Activated CD8-positive, alpha-beta memory T cell treated with anti-CD3 and anti-CD28 coated beads, Interleukin-2, amount 10 ng/mL, durations not matched to agents 7 days and 5 days (primary cell): ENCODE measurements around the gene FXYD3. TPM values are rescaled to one million over a fixed set of nuclear protein-coding genes. Genes with fewer than 3 reads are reported as not detected.
"Not testable (repeated sequence)": the region's sequence is repeated elsewhere in the genome, so short reads cannot be mapped to it uniquely, and the experiment has no call there.

ENCODE experiments used
- ATAC-seq: fragments of 150-1000 bp; cut with Tn5 transposase; one replicate; pipeline ENCODE4 v1.10.0; 2021; ENCODE audit warnings: moderate library complexity
- CTCF ChIA-PET: fragments of 350-600 bp; sonication (Branson Sonifier 250); formaldehyde crosslinking; loops from one replicate; lab custom pipeline; 2021; ENCODE audit warnings: antibody characterized with exemption; lab: Charles Lee
- DNase-seq: peaks from one replicate; pipeline ENCODE4 v3.0.0-alpha.2; 2020
- H3K27ac Mint-ChIP-seq: one replicate; pipeline ENCODE4 v1.8.0; 2021; ENCODE audit warnings: mild to moderate bottlenecking, mixed read lengths
- H3K27me3 Mint-ChIP-seq: one replicate; pipeline ENCODE4 v1.8.0; 2021; ENCODE audit warnings: mixed read lengths
- H3K36me3 Mint-ChIP-seq: one replicate; pipeline ENCODE4 v1.8.0; 2021; ENCODE audit warnings: mild to moderate bottlenecking, mixed read lengths
- H3K4me1 Mint-ChIP-seq: one replicate; pipeline ENCODE4 v1.8.0; 2021; ENCODE audit warnings: mixed read lengths
- H3K4me3 Mint-ChIP-seq: one replicate; pipeline ENCODE4 v1.8.0; 2021; ENCODE audit warnings: mild to moderate bottlenecking, moderate library complexity, mixed read lengths
- H3K9me3 Mint-ChIP-seq: one replicate; pipeline ENCODE4 v1.8.0; 2022; ENCODE audit warnings: low read depth, mixed read lengths
- total RNA-seq, 2 experiments: library from RNA; stranded (reverse); gene quantifications; one replicate each; pipeline ENCODE4 v1.2.3, GENCODE V29; 2021

Gene FXYD3
- total RNA-seq, 2 experiments from 2014 or later = not detected

- peaks cover 12% of the 10 kb centered on the region for H3K4me1 Mint-ChIP-seq
- no peak for DNase-seq
- H3K27ac Mint-ChIP-seq = no peak overlapping the region
- H3K4me3 Mint-ChIP-seq = no peak overlapping the region
- ATAC-seq = no peak
- CTCF ChIA-PET = interaction anchor here (4.7 kb wide), 1 partner anchor 10 kb away, joined by 24 read pairs; the partner anchor contains the start of gene LGI4
- H3K9me3 Mint-ChIP-seq = no peaks in the 10 kb centered on the region
- no peaks in the 10 kb centered on the region for H3K36me3 Mint-ChIP-seq
- H3K27me3 Mint-ChIP-seq = no peaks in the 10 kb centered on the region
Observed at GRCh38 chr19:35125749-35126623, 10.4 kb downstream of the FXYD3 start.

DNA sequence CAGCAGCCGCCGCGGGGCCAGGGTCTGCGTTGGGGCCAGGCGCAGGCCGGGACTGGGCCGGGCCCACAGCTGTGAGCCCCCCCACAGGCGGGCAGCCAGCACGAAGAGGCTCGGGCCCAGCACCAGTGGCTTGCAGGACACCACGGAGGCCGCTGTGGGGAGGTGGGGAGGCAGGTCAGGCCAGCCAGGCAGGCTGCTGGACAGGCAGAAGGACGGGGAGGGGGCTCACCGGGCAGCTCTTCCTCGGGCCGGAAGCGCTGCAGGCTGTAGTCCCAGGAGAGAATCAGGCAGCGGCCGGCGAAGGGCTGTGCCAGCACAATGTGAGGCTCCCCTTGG is 11.0 kb downstream of the FXYD3 start:
- no peak for ATAC-seq
- DNase-seq = no peak
- H3K9me3 Mint-ChIP-seq = no peaks in the 10 kb centered on the region
- CTCF ChIA-PET = interaction anchor here (1.6 to 4.7 kb wide), 2 partner anchors 9 to 15 kb away, joined by 3 to 24 read pairs; partner anchors contain the start of gene LGI4
- H3K4me3 Mint-ChIP-seq = no peak overlapping the region
- peaks cover 12% of the 10 kb centered on the region for H3K4me1 Mint-ChIP-seq
- H3K27ac Mint-ChIP-seq = no peak overlapping the region
- H3K27me3 Mint-ChIP-seq = no peaks in the 10 kb centered on the region
- H3K36me3 Mint-ChIP-seq = no peaks in the 10 kb centered on the region

GRCh38 chr19:35127871-35128270 is 12.2 kb downstream of the FXYD3 start:
- Mint-ChIP-seq H3K4me1 (peaks cover 12% of the 10 kb centered on the region), H3K27ac (no peak overlapping the region), H3K4me3 (no peak overlapping the region), H3K36me3 (no peaks in the 10 kb centered on the region), H3K9me3 (no peaks in the 10 kb centered on the region), H3K27me3 (no peaks in the 10 kb centered on the region)
- CTCF ChIA-PET = interaction anchor here (1.1 to 4.7 kb wide), 3 partner anchors 8 to 13 kb away, joined by 3 to 24 read pairs (median 3); partner anchors contain the start of gene LGI4
- DNase-seq (no peak), ATAC-seq (no peak)

- no peak for DNase-seq
- Mint-ChIP-seq H3K9me3 (no peaks in the 10 kb centered on the region), H3K4me1 (peaks cover 12% of the 10 kb centered on the region), H3K4me3 (no peak overlapping the region), H3K27me3 (no peaks in the 10 kb centered on the region), H3K36me3 (no peaks in the 10 kb centered on the region), H3K27ac (no peak overlapping the region)
- ATAC-seq = no peak
- CTCF ChIA-PET = no interaction called here
Observed at GRCh38 chr19:35128398-35129057, 12.9 kb downstream of the FXYD3 start.

DNA sequence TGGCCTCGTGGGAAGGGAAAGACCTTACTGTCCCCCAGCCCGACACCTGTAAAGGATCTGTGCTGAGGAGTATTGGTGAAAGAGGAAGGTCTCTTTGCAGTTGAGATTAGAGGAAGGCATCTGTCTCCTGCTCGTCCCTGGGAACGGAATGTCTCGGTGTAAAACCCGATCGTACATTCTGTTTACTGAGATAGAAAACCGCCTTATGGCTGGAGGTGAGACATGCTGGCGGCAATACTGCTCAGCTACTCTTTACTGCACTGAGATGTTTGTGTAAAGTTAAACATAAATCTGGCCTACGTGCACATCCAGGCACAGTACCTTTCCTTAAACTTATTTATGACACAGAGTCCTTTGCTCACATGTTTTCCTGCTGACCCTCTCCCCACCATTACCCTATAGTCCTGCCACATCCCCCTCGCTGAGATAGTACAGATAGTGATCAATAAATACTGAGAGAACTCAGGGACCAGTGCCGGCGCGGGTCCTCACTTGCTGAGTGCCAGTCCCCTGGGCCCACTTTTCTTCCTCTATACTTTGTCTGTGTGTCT is 14.2 kb downstream of the FXYD3 start:
- not testable (repeated sequence) for H3K27me3 Mint-ChIP-seq, H3K4me1 Mint-ChIP-seq, H3K4me3 Mint-ChIP-seq, DNase-seq, ATAC-seq, H3K27ac Mint-ChIP-seq, H3K9me3 Mint-ChIP-seq, H3K36me3 Mint-ChIP-seq
- CTCF ChIA-PET = interaction anchor here (1.2 kb wide), 1 partner anchor 12 kb away, joined by 3 read pairs; no protein-coding TSS in a partner anchor

DNA sequence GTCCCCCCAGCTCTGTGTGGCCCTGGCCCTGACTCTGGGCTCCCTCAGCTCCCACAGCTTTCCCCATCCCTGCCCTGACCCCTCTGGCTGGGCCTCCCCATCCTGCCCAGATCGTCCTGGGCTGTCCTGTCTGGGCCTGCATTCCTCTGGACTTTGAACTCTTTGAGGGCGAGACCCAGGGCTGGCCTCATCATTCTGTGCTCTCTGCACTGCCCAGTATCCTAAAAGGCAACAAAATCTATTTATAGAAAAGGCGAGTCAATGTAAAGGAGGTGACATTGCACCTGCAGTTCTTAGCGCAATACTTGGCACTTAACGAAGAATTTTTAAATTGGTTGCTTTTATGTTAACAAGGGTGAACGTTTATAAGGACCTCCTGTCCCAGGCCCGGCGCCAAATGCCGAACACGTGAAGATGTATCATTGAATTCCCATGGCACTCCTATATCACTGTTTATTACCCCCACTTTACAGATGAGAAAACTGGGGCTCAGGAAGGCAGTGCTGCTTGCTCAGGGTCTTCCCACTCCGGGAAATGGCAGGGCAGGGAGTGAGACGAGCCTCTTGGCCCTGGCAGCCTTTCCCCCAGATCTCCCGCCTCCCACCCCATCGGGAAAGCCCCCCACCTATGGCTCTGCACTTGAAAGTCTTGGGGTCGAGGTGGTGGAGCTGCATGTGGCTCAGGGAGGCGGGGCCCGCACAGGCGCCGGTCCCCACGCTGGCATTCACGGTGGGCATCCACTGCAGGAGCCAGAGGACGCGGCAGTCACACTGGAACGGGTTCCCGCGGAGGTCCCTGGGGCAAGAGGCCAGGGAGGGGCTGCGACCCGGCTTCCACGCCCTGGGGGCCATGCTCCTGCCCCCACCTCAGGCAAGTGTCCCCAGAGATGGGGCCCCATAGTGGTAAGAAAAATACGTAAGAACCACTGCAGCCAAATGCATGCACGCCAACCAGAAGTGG is 15.4 kb downstream of the FXYD3 start:
- ATAC-seq (no peak), DNase-seq (no peak)
- Mint-ChIP-seq H3K4me3 (no peak overlapping the region), H3K9me3 (no peaks in the 10 kb centered on the region), H3K36me3 (no peaks in the 10 kb centered on the region), H3K27me3 (no peaks in the 10 kb centered on the region), H3K4me1 (peaks cover 5% of the 10 kb centered on the region), H3K27ac (no peak overlapping the region)
- CTCF ChIA-PET = interaction anchor here (1.2 kb wide), 1 partner anchor 11 kb away, joined by 3 read pairs; no protein-coding TSS in a partner anchor

DNA sequence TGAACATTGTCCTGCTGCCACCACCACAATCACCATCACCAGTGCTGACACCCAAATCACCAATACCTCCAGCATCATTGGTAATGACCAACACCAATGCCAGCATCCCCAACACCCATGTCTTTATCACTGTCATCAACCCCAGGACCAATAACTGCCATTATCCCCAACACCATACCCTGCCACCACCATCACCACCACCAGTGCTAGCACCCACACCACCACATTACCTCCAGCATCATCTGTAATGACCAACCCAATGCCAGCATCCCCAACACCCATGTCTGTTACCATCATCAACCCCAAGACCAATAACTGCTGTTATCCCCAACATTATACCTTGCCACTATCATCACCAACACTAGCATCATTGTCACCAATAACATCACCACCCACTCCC is 16.6 kb downstream of the FXYD3 start:
- Mint-ChIP-seq H3K4me3 (no peak overlapping the region), H3K9me3 (no peaks in the 10 kb centered on the region), H3K4me1 (peaks cover 5% of the 10 kb centered on the region), H3K27ac (no peak overlapping the region), H3K27me3 (peaks cover 3% of the 10 kb centered on the region), H3K36me3 (no peaks in the 10 kb centered on the region)
- ATAC-seq = no peak
- CTCF ChIA-PET = no interaction called here
- no peak for DNase-seq

- no peak for DNase-seq
- CTCF ChIA-PET = interaction anchor here (2.9 to 3.1 kb wide), 2 partner anchors 19 to 67 kb away, joined by 14 to 19 read pairs; partner anchors contain the start of gene FXYD3
- Mint-ChIP-seq H3K27ac (no peak overlapping the region), H3K9me3 (no peaks in the 10 kb centered on the region), H3K4me3 (no peak overlapping the region), H3K36me3 (no peaks in the 10 kb centered on the region), H3K4me1 (peaks cover 5% of the 10 kb centered on the region), H3K27me3 (peaks cover 6% of the 10 kb centered on the region)
- ATAC-seq = no peak
Observed at GRCh38 chr19:35133826-35134225, 18.2 kb downstream of the FXYD3 start.

DNA sequence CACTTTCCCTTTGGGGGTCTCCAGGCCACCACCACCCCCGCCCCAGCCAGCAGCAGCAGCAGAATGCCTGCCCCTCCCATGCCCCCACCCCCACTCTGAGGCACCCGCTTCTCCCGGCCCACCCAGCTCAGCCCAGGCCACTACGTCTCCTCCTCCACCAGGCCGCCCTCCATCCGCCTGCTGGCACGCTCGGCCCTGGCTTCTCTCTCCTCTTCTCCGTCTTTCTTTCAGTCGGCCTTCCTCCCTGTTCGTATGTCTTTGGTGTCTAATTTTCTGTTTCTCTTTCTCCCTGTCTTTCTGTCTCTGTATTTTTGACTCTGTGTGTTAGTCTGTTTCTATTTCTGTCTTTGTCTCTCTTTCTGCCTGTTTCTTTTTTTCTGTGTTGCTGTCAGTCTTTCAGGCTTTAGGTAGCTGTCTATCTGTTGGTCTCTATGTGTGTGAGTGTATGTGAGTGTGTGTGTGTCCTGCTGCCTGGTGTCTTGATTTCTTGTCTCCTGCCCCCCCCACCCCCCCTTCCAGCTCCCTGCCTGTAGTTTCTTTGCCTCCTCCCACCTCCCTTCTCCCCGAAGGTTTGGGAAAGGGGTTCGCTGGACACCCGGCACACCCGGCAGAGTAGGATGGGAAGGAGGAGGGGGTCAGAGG is 19.1 kb downstream of the FXYD3 start, which contains the start of gene LGI4:
LGI4 (minus strand) TSS at position 459 of the 642 bp plus-strand sequence; CDS start at position 80, 379 bp downstream.
- Mint-ChIP-seq H3K27me3 (peaks cover 6% of the 10 kb centered on the region), H3K9me3 (no peaks in the 10 kb centered on the region), H3K27ac (no peak within 1 kb of the TSS), H3K4me3 (no peak within 1 kb of the TSS), H3K36me3 (no peaks in the 10 kb centered on the region), H3K4me1 (peaks cover 5% of the 10 kb centered on the region)
- ATAC-seq (no peak), DNase-seq (no peak)
- CTCF ChIA-PET = interaction anchor here (0.8 to 3.6 kb wide), 14 partner anchors 9 to 360 kb away, joined by 3 to 24 read pairs (median 5); partner anchors contain the start of genes FXYD3 and FXYD5

DNA sequence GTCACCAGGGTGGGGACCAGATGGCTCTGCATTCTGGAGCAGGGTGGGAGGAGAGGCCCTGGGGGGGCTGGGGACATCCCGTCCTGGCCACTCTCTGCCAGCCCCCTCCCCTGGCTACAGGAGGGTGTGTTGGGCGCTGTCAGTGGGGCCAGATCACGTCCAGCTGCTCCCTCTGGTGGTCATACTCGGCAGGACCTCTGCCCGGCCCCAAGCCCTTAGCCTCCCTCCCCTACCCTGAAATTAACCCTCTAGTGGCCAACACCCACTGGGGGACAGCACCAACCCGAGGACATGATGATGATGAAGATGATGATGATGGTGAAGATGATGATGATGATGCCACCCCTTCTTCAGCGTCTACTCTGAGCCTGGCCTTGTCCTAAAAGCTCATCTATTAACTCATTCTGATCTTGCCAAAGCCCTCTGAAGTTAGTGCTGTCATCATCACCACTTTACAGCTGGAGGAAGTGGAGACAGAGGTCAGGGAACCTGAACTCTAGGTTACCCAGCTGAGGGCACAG is 19.8 kb downstream of the FXYD3 start:
- peaks cover 5% of the 10 kb centered on the region for H3K4me1 Mint-ChIP-seq
- ATAC-seq (peak; percentile 83), DNase-seq (peak; percentile 76)
- no peak overlapping the region for H3K4me3 Mint-ChIP-seq
- no peaks in the 10 kb centered on the region for H3K9me3 Mint-ChIP-seq
- no peak overlapping the region for H3K27ac Mint-ChIP-seq
- H3K27me3 Mint-ChIP-seq = peaks cover 6% of the 10 kb centered on the region
- CTCF ChIA-PET = interaction anchor here (0.6 to 3.6 kb wide), 26 partner anchors 8 to 559 kb away, joined by 3 to 24 read pairs (median 4); partner anchors contain the start of genes FXYD3 and FXYD5
- H3K36me3 Mint-ChIP-seq = no peaks in the 10 kb centered on the region

DNA sequence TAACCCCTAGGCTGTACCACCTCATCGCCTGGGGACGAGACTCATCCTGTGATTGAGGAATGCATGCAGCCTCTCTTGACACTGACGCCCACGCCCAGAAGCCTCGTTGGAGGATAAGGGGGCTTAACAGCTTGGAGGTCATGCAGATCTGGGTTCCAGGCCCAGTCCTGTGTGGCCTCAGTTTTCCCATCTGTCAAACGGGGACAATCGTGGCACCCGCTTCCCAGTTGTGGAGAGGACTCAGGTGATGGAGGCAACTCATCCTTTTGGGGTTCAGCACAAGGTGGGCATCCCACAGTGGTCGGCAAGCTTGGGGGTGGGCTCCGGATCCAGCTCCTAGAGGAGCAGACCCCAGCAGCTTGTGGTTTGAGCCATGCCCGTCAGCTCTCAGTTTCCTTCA is 20.6 kb downstream of the FXYD3 start:
- Mint-ChIP-seq H3K4me3 (no peak overlapping the region), H3K27me3 (peaks cover 6% of the 10 kb centered on the region), H3K36me3 (no peaks in the 10 kb centered on the region), H3K4me1 (peaks cover 11% of the 10 kb centered on the region), H3K27ac (no peak overlapping the region), H3K9me3 (no peaks in the 10 kb centered on the region)
- CTCF ChIA-PET = interaction anchor here (0.6 to 3.6 kb wide), 22 partner anchors 9 to 558 kb away, joined by 3 to 24 read pairs (median 4); partner anchors contain the start of genes FXYD3 and FXYD5
- DNase-seq (no peak), ATAC-seq (no peak)
